HepG2 (cell line): Measurements from ENCODE around the gene HTATSF1.

Source experiments
- BHLHE40 ChIP-seq: IDR thresholded peaks from 2 replicates; pipeline ENCODE4 v1.6.1; 2011; ENCODE audit warnings: low read length, improper control_type of control experiment
- EP300 ChIP-seq, 3 experiments: sonication (generic) in 1 of 3; formaldehyde crosslinking in 1 of 3; IDR thresholded peaks; 2 replicates each; pipeline versions ENCODE4 v1.5.1 to v1.6.1; 2011 to 2020; ENCODE audit warnings: low read depth in 2 of 3, low read length in 2 of 3, borderline replicate concordance in 1 of 3, improper control_type of control experiment in 1 of 3, mild to moderate bottlenecking in 1 of 3, missing genetic modification reagents in 1 of 3, moderate library complexity in 1 of 3
- FOXA3 ChIP-seq: IDR thresholded peaks from 2 replicates; pipeline ENCODE4 v1.6.1; 2016; ENCODE audit warnings: missing genetic modification reagents, missing compliant biosample characterization
- FUBP1 ChIP-seq: sonication (generic); formaldehyde crosslinking; IDR thresholded peaks from 2 replicates; pipeline ENCODE4 v1.5.1; 2020; ENCODE audit warnings: missing genetic modification reagents, mild to moderate bottlenecking, borderline replicate concordance
- HDAC6 ChIP-seq: fragments of 200-600 bp; sonication (generic); IDR thresholded peaks from 2 replicates; pipeline ENCODE4 v1.7.0; 2017; ENCODE audit warnings: mild to moderate bottlenecking, antibody characterized with exemption, low read length, low read depth
- KIAA2018 ChIP-seq: sonication (generic); formaldehyde crosslinking; IDR thresholded peaks from 2 replicates; pipeline ENCODE4 v1.5.0; 2020; ENCODE audit warnings: mild to moderate bottlenecking, missing genetic modification reagents, borderline replicate concordance
- MBD4 ChIP-seq: IDR thresholded peaks from 2 replicates; pipeline ENCODE4 v1.6.1; 2012; ENCODE audit warnings: low read length, inconsistent platforms, borderline replicate concordance
- POLR2A ChIP-seq, 2 experiments: IDR thresholded peaks; 2 replicates each; pipeline ENCODE4 v1.6.1; 2011; ENCODE audit warnings: low read depth in 2 of 2, low read length in 2 of 2, mild to moderate bottlenecking in 1 of 2, moderate library complexity in 1 of 2; ENCODE audit not compliant: insufficient read depth in 1 of 2
- PRPF4 ChIP-seq: fragments of 200-400 bp; formaldehyde crosslinking; IDR thresholded peaks from 2 replicates; pipeline ENCODE4 v1.6.1; 2016; ENCODE audit warnings: low read length, low read depth; ENCODE audit not compliant: poor library complexity, severe bottlenecking
- RAD21 ChIP-seq: fragments of 450-650 bp; formaldehyde crosslinking; IDR thresholded peaks from 2 replicates; pipeline ENCODE4 v1.5.0; 2020; ENCODE audit warnings: mild to moderate bottlenecking
- RAD51 ChIP-seq: fragments of 450-650 bp; IDR thresholded peaks from 2 replicates; pipeline ENCODE4 v1.6.1; 2016; ENCODE audit warnings: borderline replicate concordance
- TCF7 ChIP-seq: sonication (generic); IDR thresholded peaks from 2 replicates; pipeline ENCODE4 v1.6.1; 2016; ENCODE audit warnings: antibody characterized with exemption, low read depth
- ZNF629 ChIP-seq: sonication (generic); formaldehyde crosslinking; conservative IDR thresholded peaks from 2 replicates; pipeline ENCODE4 v1.5.0; 2020; ENCODE audit warnings: missing genetic modification reagents
- ZNF749 ChIP-seq: sonication (generic); formaldehyde crosslinking; IDR thresholded peaks from 2 replicates; pipeline ENCODE4 v1.8.0; 2022; ENCODE audit warnings: mild to moderate bottlenecking, missing genetic modification reagents, moderate library complexity, borderline replicate concordance

GRCh38 chrX:136523770-136524169 is 26.4 kb downstream of the HTATSF1 start:
- TF ChIP-seq PRPF4 (no peak), HDAC6 (no peak), BHLHE40 (no peak), POLR2A (IDR thresholded peaks at IDR 0.05; ENCODE audit: insufficient read depth in 1 of 2, low read depth in 2 of 2, low read length in 2 of 2) (no peak), FUBP1 (no peak), FOXA3 (CRISPR knock-in tag) (no peak), ZNF749 (CRISPR knock-in tag) (no peak), EP300 (IDR thresholded peaks at IDR 0.05; ENCODE audit: low read depth in 2 of 2, low read length in 2 of 2) (no peak), EP300 (CRISPR knock-in tag; IDR thresholded peaks at IDR 0.05; ENCODE audit: borderline replicate concordance) (no peak), RAD21 (CRISPR knock-in tag) (no peak), RAD51 (no peak), TCF7 (no peak), MBD4 (no peak), KIAA2018 (no peak), ZNF629 (CRISPR knock-in tag) (no peak)
